GM12891 (cell line): Measurements from ENCODE around the gene TTC7B.

Source experiments
- POLR2A ChIP-seq: IDR thresholded peaks from 2 replicates; pipeline ENCODE4 v1.6.1; 2011; ENCODE audit warnings: low read depth, low read length, control low read depth
- TAF1 ChIP-seq: IDR thresholded peaks from 2 replicates; pipeline ENCODE4 v1.6.1; 2011; ENCODE audit warnings: low read depth, low read length, control low read depth

GRCh38 chr14:90552465-90553297 is 263.5 kb downstream of the TTC7B start:
- no peak for TF ChIP-seq POLR2A
- no peak for TF ChIP-seq TAF1
